Sigmoid colon (tissue), 4 donors: ENCODE data around the gene NADK.

ENCODE experiments used
- CTCF ChIP-seq, 4 experiments: fragments of 450-650 bp in 3 of 4; fragments of 200-600 bp in 1 of 4; IDR thresholded peaks; one replicate each; pipeline ENCODE4 v1.5.1; 2016 to 2019; ENCODE audit warnings: antibody characterized with exemption in 4 of 4, mild to moderate bottlenecking in 3 of 4, moderate library complexity in 2 of 4
- EP300 ChIP-seq, 4 donors: sonication (generic); formaldehyde crosslinking; IDR thresholded peaks; one replicate each; pipeline ENCODE4 v1.6.1; 2017; ENCODE audit warnings: antibody characterized with exemption in 4 of 4
- POLR2A ChIP-seq, 2 donors: fragments of 450-650 bp; IDR thresholded peaks; one replicate each; pipeline ENCODE4 v1.6.1; 2016; ENCODE audit warnings: antibody characterized with exemption in 2 of 2, mild to moderate bottlenecking in 2 of 2, moderate library complexity in 2 of 2
- POLR2AphosphoS5 ChIP-seq, 4 donors: sonication (generic); formaldehyde crosslinking; IDR thresholded peaks; one replicate each; pipeline ENCODE4 v1.6.1; 2017; ENCODE audit warnings: antibody characterized with exemption in 4 of 4

- TF ChIP-seq POLR2AphosphoS5 (IDR thresholded peaks at IDR 0.05) (no peak), POLR2A (IDR thresholded peaks at IDR 0.05) (no peak), CTCF (IDR thresholded peaks at IDR 0.05) (no peak), EP300 (IDR thresholded peaks at IDR 0.05) (no peak)
Observed at GRCh38 chr1:1758059-1758621, 20.1 kb downstream of the NADK start.
